COLO668 (cell line): ENCODE data around the gene GLRA3.
"Not testable (repeated sequence)": the region's sequence is repeated elsewhere in the genome, so short reads cannot be mapped to it uniquely, and the experiment has no call there.

Experiments
- DNase-seq: peaks from one replicate; lab custom pipeline; 2025; ENCODE audit not compliant: unreplicated experiment; lab: John Stamatoyannopoulos, UW

GLRA3 gene

DNA sequence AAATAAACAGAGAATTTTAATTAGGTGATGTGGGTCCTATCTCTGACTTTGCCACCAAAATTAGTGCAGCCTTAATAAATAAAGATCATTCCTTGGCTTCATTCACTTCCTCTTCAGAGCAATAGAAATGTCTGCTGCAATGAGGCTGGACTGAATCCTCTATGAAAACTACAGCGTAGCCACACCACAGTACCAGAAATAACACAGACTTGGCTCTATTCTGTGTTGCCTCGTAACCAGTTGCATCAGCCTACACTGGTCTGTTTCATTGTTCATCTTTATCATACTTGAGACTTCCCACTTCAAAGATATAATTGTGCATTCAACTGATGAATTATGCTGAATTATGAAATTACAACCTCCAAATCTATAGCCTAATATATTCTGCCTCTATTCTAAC is 15.8 kb downstream of the GLRA3 start:
- no peak for DNase-seq

DNA sequence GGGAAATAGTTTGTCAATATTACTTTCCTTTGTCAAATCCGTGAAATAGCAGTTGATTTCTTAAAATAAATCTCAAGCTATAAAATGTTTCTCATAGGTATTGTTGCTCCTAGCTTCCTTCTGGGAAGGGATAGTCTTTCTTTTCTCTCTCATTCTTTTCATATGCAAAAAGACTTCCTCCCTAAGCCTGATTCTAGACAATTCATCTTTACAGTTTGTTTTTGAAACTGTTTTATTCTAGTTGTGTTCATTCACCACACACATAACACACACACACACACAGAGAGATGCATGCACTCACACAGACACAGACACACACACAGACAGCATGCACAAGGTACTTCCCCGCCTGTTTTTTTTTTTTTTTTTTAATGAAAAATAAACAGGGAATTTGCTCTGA is 18.2 kb downstream of the GLRA3 start:
- DNase-seq: no peak

DNA sequence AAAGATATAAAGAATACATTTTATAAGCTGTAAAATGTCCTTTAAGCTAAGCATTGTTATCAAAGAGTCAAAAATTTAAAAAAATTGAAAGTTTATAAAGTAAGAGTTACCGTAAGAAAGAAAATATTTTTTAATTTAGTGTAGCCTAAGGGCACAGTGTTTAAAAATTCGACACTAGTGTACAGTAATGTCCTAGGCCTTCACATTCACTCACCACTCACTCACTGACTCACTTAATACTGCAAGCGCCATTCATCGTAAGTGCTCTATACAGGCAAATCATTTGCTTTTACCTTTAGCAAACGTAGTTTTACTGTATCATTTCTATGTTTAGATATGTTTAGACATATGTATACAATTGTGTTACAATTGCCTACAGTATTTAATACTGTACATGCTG is 20.2 kb downstream of the GLRA3 start:
- DNase-seq: no peak

DNA sequence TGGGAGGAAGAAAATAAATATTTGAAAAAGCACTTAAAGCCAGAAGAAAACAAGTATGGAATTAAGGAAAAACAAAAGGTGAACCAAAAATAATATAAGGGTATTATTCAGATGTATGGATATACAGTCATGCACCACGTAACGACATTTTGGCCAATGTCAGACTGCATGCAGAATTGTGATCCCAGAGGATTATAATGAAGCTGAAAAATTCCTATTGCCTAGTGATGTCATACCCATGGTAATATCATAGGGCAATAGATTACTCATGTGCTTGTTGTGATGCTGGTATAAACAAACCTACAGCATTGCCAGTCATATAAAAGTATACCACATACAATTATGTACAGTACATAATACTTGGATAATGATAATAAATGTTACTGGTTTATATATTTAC is 20.9 kb downstream of the GLRA3 start:
- no peak for DNase-seq

DNA sequence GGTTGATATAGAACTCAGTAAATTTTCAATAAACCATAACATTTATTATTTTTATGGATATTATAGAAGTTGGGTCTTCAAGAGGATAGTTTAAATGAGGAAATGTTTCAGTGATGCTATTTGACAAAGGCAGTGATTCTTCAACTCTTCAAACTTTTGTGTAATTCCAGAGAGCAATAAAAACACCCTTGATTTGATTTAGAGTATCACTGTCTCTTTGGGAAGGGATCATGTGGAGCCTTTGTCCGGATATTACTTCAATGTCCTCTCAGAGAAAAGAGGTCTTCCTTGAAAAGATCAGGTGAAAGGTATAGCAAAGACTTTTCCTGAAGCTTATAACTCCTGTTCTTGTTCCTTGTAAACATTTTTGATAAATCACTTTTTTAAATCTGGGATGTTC is 23.3 kb downstream of the GLRA3 start:
- no peak for DNase-seq

DNA sequence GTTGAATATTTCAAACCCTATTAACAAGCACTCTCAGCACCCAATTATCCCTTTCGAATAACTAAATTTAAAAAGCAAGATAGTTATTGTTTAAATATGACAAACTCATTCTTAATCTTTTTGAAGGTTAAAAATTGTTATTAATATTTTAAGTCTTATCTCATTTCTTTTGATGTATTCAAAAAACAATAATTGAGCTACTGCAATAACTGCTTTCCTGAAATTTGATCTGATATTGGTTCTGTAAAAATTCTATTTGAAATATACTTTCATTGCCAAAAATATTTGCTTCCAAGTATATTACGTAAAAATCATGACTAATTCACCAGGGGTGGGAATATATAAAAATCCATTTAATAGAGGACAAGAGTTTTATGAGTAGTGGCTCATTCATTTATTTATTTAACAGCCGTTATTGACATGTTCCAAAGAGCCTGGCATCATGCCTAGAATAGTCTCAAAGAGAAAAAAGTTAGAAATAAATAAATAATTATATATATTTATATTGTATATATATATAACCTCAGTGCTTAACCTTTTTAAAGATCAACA is 34.4 kb downstream of the GLRA3 start:
- DNase-seq: no peak

DNA sequence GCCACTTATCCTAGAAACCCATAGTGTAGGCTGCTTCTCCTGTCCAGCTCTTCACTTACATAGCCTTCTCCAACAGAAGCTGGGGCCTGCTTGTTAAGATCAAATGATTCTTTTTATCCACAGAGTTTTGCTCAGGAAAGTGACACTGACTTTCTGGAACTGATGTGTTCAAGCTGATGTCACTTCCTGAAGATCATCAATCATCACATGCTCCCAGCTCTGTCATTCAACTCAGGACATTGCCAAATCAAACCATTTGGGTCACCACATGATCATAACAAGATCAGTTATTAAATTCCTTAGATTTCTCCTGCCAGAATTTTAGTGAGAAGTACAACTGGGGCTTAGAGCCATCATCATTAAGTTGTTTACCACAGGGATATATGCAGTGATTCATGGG is 39.4 kb downstream of the GLRA3 start:
- no peak for DNase-seq

DNA sequence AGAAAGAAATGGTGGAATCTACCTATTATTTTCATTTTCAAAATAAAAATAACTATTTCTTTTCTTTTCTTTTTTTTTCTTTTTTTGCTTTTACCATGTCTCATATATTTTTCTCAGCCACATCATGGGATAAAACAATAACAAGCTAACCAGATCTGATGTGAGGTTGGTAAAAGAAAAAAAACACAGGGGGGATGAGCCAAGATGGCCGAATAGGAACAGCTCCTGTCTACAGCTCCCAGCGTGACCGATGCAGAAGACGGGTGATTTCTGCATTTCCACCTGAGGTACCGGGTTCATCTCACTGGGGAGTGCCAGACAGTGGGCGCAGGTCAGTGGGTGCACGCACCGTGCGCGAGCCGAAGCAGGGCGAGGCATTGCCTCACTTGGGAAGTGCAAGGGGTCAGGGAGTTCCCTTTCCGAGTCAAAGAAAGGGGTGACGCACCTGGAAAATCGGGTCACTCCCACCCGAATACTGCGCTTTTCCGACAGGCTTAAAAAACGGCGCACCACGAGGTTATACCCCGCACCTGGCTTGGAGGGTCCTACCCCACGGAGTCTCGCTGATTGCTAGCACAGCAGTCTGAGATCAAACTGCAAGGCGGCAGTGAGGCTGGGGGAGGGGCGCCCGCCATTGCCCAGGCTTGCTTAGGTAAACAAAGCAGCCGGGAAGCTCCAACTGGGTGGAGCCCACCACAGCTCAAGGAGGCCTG is 50.6 kb downstream of the GLRA3 start:
- DNase-seq: not testable (repeated sequence)

DNA sequence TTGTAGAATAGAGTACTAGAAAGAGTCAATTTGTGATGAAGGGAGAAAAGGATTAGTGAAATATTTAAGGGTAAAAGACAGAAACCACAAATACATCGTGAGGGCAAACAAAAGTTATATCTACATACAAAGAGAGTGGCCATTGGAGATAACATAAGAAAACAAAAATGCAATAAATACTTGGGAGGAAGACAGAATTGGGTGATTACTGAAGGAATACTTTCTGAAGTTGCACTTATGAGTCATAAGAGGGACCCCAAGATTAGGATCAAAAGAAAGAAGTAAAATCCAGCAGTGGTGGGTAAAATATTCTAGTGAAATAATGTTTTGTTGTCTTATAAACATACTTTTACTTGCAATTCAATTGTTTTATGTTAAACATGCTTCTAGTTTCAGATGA is 53.7 kb downstream of the GLRA3 start:
- DNase-seq: no peak

DNA sequence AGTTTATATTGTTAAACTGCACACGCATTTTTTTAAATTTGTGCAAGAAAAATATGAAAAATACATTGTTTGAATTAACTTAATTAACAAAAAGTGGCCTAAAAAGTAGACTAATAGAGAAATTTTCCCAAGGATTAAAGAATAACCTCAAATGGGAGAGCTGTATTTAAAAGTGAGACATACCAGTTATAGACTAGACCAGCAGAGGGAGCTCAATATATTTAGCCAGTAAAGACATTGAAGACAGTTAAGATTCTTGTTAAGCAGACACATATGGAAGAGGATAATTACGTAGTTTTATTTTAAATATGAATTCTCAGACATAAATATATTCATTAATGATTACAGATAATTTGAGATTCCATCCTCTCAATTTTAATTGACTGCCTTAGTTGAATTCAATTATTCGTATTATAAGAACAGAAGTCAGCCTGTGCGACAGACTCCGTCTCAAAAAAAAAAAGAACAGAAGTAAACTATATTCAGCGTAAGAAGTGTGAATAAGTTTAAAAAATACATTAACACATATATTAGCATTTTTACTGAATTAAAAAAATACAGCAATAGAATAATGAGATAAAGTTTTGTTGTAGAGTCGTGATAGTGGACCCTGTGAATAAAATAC is 64.8 kb downstream of the GLRA3 start:
- DNase-seq: no peak

DNA sequence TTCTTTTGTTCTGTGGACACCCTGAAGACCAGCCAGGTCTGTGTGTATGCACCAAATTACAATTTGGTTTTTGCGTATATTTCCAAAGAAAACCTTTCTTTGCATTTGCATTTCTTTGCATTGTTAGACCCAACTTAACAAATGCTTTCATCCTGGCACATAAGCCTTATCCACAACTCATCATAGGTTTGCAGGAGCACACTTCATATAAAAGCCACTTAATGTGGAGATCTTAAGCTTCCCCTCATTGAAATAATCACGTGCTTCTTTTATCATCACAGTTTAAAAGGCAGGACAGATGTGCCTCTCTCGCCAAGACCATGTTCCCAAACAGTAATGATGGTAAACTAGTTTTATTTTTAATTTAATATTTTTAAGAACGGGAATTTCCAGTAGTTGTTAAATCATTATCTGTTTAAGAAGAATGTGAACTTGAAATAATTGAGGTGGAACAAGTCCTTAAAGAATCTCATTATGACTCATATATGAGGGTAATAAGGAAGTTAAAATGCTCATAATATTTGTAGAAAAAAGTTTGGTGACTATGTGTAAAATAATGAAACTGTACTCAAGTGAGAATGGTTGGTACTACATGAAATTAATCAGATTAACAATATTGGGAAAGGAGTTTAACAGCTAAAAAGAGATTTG is 65.5 kb downstream of the GLRA3 start:
- no peak for DNase-seq

DNA sequence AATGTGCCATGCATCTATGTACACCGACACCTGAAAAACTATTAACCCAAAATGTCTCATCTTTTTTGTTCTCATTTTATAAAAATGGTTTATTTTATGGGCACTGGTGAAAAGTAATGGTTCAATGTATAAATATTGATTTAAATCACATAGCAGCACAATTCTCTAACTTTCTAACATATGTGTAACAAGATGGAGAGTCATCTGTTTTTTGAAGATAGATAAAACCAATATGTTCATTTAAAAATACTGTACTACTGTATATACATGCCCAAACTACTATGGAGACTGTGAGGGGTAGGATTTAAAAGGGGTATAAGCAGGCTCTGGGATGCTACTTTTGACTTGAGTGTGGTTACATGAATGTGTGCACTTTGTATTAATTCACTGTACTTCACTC is 67.6 kb downstream of the GLRA3 start:
- no peak for DNase-seq

DNA sequence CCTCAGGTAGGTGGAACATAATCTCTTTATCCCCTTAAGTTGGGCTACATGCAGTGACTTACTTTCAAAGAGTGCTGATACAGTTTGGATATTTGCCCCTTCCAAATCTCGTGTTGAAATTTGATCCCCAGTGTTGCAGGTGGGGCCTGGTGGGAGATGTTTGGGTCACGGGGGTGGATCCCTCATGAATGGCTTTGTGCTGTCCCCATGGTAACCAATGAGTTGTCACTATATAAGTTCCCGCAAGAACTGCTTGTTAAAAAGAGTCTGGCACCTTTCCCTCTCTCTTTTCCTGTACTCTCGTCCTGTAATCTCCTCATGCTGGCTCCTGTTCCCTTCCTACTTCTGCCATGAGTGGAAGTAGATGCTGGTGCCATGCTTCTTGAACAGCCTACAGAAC is 71.3 kb downstream of the GLRA3 start:
- DNase-seq: no peak

DNA sequence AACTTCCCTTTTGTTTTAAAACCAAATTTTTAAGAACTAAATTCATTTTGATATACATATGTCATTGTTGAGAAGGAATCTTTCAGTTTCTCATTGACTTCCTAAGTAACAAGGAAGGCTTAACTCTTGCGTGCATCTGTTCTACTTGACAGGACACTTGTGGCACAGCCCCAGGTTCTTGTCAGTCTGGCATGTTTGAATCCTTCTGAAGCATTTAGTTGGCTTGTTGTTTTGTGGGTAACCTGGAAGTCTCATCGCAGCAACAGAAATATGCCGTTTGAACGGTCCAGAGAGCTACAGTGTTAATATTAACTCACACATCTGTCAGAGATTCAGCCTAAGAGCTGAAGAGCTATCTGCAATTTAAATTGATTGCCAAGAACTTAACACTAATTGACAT is 76.0 kb downstream of the GLRA3 start:
- no peak for DNase-seq

DNA sequence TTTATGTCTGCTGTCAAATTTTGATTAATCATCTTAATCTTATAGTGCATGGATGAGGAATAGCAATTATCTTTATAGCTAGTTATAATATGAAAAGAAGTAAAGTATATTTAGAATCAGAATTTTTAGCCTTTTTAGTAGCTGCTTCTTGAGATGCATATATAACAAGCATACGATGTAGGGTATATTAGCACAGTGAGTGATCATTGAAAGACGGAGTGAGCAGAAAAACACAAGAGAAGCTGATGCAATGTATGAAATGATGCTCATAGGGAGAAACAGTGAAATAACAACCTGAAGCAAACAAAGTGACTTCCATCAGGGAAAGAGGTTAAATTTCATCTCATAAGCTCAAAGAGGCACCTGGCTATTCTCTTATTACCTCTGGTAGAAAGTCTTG is 77.0 kb downstream of the GLRA3 start:
- DNase-seq: no peak

DNA sequence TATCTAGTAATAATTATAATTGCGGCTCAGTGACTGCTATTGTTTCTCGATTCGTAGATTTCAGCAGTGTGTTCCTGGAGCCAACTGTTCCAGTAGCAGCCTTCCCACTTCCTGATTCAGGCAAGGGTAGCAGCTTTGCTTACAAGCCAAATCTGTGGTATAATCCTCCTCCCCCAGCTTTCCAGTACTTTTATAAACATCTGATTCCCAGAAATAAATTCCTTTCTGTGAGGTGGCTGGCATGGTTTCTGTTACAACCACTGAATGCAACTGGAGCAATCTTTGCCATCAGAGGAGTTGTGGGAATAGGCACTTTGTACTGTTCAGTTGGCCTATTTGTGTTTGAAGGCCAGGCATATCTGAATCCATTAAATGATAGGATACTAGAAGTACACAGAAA is 80.0 kb downstream of the GLRA3 start:
- DNase-seq: no peak

DNA sequence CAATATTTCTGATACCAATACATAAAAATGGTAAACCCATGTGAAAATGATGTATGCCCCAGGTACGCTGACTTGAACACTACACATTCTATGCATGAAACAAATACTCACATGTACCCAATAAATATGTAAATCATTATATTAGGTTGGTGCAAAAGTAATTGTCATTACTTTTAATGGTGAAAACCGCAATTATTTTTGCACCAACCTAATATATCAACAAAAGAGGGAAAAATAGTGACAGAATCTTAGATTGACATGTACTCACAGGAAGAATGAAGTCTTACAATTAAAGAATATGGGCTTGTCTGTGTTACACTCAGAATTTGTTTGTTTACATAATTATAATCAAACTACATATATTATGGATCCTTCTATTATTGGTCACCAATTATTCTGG is 82.3 kb downstream of the GLRA3 start:
- DNase-seq: no peak

DNA sequence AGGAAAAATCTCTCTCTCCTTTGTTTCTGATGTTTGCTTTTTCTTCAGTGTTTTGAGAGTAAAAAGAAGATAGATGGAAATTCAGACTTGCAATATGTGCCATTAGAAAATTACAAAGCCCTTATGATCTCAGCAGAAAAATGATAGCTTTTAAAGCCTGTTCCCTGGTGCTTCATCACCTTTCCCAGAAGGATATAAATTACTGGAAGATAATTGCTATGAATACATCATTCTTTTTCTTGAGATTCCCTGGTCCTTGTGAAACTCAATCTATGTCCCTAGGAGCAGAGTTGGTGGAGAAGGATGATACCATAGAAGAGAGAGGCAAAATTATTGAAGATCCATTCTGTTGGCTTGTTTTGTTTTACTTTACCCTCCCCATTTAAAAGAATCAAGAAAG is 86.5 kb downstream of the GLRA3 start:
- no peak for DNase-seq

DNA sequence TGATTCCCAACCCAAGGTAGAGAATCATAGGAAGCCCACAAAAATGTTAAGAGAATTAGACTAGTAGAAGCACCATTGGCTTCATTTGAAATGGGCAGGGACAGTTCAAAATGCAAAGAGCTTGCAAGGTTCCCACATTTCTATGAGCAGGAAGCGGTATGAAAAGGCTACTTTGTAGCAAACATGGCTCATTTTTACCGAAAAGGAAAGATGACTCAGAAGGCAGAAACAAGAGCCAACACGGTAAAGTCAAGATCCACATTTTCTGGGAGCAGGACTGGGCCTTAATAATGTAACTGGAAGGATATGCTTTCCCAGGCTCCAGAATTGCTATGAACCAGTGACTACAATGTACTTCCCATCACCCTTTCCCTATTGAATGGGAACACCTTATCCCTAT is 89.5 kb downstream of the GLRA3 start:
- DNase-seq: no peak

DNA sequence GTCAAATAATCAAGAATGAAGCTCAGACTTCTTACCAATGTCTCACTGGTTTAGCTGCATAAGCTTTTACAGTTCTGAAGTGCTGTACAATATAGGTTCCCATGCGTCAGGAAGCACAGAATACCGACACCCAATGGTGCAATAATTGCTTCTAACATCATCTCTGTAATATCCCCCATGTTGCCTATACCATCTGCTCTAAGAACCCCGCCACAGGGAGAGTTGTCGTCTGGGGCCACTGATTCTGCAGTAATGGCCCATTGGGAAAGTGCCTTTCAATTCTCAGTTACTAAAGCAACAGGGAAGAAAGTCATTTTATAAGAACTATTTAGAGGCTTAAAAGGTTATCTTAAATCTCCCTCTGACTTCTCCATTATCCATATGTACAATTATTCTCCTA is 94.9 kb downstream of the GLRA3 start:
- DNase-seq: no peak

DNA sequence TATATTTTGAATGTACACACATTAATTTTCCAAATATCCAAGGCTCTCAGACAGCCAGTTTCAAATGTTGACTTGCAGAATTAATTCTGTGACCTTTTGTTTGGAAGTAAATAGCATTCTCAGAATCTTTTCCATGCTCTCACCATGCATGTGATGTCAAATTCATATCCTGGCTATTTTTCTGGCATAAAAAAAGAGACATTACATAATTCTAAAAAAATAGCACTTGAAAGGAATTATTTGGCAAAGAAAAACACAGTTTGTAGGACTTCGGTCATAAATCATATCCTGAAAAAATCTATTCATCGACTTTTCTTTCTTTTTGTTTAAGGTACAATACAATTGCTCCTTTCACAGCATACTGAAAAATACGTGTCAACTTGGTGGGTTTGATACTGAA is 111.2 kb downstream of the GLRA3 start:
- DNase-seq: no peak

DNA sequence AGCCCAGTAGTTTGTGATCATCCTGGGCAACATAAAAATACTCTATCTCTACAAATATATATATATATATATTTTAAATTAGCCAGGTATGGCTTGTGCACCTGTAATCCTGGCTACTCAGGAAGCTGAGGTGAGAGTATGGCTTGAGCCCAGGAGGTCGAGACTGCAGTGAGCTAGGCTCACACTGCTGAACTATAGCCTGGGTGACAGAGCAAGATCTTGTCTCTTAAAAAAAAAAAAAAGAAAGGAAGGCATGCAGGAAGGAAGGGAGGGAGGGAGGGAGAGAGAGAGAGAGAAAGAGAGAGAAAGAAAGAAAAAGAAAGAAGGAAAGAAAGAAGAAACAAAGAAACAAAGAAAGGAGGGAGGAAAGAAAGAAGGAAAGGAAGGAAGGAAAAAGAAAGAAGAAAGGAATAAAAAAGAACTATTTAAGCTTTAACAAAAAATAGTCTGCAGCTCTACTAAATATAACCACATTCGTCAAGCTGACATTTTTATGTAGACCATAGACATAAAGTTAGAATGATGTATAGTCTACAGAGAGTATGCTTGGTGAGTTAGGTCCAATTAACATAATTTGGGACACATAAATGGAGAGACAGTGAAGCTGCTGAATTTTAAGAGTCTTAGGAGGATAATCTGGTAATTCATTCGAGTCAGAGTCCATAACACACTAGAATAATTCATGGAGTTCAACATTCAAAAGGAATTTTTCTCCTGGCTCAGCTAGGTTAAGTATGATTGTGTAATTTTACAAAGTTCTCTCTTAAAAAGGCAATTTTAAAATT is 111.9 kb downstream of the GLRA3 start:
- DNase-seq: no peak
